Body of pancreas (tissue), 4 donors: ENCODE results near the gene FAM240B.

Source experiments
- CTCF ChIP-seq, 7 experiments: fragments of 450-650 bp in 4 of 7; fragments of 200-600 bp in 3 of 7; sonication (generic) in 3 of 7; IDR thresholded peaks; one replicate each; pipeline ENCODE4 v1.5.1; 2016 to 2019; ENCODE audit warnings: antibody characterized with exemption in 7 of 7
- POLR2A ChIP-seq, 3 donors: fragments of 450-650 bp; IDR thresholded peaks; one replicate each; pipeline ENCODE4 v1.6.1; 2016; ENCODE audit warnings: antibody characterized with exemption in 3 of 3, mild to moderate bottlenecking in 2 of 3

- TF ChIP-seq CTCF (IDR thresholded peaks at IDR 0.05) (no peak), POLR2A (IDR thresholded peaks at IDR 0.05) (no peak)
Measured at GRCh38 chr9:38746303-38746702, 26.4 kb upstream of the FAM240B start.
